HG03575 (cell line): Measurements from ENCODE around the gene LIPC.

ENCODE experiments used
- ATAC-seq: cut with Tn5 transposase; IDR thresholded peaks from one replicate; pipeline ENCODE4 v1.9.1; 2021; ENCODE audit not compliant: unreplicated experiment, insufficient number of reproducible peaks, low FRiP score; ENCODE audit errors: extremely low read depth

The LIPC gene

DNA sequence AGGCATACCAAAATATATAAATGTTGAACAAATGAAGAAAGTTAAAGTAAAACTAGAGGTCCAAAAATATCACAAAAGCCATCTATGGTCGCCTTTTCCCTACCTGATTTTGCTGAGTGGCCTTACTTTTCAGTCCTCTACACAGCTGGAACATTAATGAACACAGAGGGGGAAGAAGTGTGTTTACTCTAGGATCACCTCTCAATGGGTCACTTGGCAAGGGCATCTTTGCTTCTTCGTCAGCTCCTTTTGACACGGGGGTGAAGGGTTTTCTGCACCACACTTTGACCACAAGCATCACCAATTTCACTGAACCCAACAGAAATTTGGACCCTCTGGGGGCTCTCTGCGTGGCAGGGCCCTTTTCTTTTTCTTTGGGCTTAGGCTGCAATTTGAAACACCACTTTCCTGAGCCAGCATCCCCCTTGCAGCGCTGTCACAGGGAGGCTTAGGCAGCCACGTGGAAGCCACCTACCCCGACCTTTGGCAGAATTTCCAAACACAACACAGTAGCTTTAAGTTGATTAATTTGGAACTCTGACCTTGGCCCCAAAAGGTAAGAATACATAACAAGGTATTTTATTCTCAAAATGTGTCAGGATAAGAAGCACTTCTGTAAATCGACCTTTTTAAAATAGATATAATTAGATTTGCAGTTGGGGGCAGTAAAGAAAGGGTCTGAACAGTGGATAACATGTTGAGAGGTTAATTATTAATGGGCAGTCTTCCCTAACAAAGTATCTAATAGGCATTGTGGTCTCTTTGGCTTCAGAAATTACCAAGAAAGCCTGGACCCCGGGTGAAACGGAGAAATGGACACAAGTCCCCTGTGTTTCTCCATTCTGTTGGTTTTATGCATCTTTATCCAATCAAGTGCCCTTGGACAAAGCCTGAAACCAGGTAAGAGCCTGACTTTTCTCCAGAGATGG is at the start of gene LIPC:
LIPC (plus strand) TSS at position 771 of the 929 bp plus-strand sequence; CDS start at position 813, 42 bp downstream.
- no peak for ATAC-seq

DNA sequence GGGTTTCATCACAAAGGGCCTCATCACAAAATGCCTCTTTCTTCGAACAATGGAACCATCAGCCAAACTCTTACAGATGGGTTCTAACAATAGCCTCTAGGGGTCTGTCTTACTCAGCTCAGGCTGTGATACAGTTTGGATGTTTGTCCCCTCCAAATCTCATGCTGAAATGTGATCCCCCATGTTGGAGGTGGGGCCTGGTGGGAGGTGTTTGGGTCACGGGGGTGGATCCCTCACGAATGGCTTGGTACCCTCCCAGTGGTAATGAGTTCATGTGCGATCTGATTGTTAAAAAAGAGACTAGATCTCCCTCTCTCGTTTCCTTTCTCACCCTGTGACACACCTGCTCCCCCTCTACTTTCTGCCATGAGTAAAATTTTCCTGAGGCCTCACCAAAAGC is 47.9 kb upstream of the LIPC start:
- no peak for ATAC-seq

DNA sequence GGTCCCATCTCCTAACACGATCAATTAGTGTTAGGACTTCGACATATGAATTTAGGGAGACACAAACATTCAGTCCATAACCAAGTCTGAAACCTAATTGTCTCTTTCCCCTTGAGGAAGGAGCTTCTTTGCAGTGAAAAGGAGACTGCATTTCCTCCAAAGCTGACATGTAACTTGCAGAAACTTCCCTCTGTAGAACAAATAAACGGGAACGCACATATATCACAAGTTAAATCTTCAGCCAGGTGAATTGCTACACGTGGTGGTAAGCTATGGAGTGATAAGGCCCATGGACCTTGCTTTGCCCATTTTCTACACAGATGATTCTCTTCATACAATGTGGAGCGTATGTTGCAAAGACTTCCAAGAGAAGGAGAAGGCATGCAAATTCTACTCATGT is 47.1 kb upstream of the LIPC start:
- ATAC-seq, result no peak

DNA sequence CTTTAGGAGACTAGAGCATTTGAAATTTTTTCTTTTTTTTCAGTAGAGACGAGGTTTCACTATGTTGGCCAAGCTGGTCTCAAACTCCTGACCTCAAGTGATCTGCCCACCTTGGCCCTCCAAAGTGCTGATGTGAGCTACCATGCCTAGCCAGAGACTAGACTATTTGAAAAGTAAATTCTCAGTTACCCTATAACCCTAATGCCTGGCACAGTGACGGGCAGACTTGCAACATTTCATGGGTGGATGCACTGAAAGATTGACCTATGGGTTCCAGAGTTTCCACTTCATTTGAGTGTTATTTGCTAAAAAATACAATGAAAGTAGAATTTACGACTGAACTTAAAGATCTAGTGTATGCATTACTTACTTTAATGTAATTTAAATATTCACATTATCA is 45.7 kb upstream of the LIPC start:
- no peak for ATAC-seq

DNA sequence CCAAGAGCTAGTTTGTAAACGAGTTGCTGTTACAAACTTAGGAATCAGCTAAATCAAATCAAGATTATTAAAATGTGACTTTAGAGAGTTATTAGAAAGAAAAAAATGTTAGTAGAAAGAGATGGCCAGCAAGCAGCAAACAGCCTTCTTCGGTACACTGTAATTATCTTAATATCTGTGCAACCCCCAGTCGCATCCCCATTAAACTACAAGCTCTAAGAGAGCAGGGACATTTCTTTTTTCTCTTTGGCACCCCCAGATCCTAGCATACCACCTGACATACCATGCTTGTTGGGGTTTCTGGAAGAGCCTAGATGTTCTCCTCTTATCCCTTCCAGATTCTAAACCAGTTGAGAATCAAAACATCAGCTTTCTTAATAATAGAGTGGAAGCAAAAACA is 45.1 kb upstream of the LIPC start:
- no peak for ATAC-seq

DNA sequence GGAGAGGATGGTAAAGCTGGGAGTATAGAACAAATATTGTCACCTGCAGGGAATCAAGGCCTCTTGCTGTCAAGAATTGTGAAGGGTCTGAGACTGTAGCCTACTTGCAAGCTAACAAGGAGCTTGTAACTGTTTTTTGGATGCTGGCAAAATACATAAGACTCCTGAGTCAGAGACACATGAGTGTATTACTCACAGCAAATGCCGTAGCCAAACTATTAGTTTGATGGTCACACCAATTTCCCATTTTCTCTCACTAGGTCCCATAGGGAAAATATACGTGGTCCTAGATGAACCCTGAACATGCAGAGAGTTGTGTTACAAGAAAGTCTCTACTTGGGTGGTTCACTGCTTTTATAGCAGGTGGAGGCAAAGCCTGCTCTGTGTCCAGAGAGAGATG is 44.7 kb upstream of the LIPC start:
- ATAC-seq, result no peak

DNA sequence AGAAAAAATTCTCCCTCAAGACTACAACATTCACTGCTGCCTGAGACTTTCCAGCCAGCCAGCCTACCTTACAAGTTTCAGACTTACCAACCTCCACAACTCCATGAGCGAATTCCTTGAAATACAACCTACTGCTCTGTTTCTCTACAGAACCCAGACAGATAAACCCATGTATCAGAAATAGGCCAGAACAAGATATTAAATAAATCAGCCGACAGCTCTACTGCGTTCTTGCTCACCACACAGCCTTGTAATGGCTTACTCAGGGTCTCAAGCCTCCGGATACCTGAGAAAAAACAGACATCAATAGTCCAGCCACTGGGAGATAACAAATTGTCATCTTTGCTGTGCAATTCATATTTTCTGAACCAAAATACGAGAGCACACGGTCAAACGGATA is 43.6 kb upstream of the LIPC start:
- ATAC-seq, result no peak

DNA sequence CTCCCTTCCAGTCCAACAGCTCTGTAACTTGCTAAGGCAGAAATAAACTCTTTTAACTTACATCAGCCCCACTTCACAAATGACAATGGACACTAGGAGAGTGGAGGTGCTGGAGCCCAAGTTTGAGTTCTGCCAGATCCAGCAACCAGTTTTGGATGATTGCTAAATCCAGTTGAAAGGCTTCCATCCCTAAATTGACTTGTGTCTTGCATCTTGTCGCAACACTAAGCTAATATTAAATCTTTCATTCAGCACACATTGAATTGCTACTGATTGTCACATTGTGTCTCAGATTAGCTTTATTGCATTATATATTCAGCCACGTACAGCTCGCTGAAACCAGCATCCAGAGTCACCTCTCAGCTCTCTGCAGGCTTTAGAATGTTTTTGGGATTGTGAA is 41.7 kb upstream of the LIPC start:
- no peak for ATAC-seq

DNA sequence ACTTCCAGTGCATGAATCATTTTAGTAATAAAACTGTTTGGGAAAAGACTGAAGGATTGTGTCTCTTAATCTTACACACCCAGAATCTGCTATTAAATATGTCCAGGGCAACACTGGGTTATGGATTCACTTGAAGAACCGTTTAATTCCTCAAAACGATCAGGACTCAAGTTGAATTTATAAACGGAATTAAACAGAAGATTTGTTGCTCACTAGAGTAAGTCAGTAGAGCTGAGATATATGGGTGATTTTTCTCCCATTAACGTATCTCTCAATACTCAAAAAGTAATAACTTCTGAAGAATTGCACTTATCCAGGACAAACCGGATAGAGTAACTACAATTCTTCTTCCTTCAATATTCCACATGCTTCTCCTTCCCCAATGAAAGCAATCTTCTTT is 41.1 kb upstream of the LIPC start:
- ATAC-seq, result no peak

DNA sequence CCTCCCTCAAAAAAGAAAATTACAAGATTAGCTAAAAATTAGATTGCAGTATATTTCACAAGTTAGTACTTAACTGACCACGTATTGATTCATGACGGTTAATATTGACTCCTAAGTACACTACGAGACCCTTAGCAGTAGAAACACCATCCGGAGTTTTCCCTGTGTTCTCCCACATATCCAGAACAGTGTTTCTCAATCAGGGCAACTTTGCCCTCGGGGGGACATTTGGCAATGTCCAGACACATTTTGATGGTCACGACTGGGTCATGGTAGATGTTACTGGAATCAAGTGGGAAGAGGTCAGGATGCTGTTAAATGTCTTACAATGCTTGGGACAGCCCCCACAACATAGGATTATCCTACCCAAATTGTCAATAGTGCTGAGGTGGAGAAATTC is 40.7 kb upstream of the LIPC start:
- no peak for ATAC-seq

DNA sequence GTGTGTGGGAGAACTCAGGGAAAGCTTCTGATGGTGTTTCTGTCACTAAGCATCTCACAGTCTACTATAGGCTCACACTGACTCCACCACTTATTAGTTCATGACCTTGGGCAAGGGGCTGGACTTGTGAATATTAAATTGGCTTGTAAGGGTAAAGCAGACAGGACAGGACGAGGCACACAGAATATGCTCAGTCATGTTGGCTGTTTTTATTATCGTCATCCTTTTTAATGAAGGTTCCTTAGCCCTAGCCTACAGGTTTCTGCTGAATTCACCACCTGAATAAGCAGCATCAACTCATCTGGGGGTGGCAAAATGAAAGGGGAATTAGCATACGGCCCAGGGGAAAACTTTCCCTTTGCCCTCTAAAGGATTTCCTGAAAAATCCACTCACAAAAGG is 39.6 kb upstream of the LIPC start:
- no peak for ATAC-seq

DNA sequence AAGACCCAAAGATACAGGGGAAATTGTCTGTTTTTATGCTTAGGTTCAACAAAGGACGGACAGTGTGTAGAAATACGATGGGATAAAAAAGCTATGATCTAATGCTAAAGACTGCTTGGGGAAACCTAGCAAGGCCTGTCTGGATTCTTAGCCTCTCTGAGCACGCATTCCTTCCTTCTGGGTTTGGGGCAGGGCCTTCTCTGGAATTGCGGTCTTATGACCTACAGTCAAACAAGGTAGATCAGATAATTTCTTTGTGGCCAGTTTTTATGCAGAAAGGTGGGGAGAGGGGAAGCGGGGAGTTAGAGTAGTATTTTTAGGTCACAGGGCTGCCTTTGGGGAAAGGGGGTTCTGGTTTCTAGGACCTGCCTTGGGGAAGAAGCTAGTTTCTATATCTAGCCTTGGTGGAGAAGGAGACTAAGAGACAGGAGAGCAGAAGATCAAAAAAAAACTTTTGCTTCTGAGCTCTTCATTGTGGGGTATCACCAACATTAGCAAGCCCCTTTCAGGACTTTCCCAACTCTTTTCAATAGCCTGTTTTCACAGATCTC is 39.1 kb upstream of the LIPC start:
- ATAC-seq, result no peak

DNA sequence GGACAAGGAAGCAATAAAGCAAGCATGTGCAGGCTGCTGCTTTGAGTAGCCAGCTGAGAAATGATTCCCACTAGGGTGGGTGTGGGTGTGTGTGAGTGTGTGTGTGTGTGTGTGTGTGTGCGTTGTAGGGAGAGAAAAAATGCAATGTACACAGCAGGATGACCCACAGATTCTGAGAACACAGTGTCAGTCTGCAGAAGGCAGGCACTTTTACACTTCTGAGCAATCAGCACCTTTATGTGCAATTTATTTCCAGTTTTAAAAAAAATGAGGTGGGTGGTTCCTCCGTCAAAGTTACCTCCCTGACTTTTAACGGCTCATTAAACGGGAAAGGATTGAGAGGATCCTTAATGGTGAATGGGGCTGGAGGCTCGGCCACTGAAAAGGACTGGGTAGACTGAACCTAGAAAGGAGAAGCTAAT is 38.5 kb upstream of the LIPC start:
- no peak for ATAC-seq

DNA sequence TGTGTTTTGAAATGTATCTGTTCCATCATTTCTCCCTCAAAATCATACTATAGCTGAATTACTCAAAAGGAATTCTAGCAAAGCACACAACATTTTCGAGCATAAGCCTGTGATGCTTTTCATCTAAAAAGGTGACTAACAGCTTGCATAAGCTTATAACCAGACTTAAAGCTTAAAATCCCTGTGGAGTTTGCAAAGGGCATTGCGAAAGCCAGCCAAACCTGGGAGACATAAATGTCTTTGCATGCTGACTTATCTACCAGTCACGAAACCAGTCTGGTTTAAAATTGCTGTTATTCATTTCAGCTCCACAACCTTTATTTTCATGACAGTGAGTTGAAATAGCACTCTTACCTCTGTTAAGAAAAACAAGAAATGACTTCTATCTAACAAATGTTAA is 35.6 kb upstream of the LIPC start:
- no peak for ATAC-seq

DNA sequence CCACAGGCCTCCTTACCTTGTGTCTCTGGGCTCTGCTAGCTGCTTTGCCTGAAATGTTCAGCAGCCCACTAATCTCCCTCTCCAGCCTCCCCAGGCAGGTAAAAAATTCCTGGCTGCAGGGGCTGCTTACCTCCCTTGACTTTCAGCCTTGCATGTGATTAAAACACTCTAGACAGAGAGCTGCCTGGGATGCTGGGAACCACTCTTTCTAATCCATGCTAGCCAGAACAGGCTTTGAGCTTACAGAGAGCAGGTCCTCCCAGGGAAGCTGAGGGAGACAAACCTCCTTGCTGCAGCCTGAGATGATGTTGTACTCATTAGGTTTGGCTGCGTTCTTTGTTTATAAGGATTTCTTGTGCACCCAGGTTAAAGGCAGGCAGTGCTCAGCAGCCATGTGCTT is 33.7 kb upstream of the LIPC start:
- ATAC-seq, result no peak

DNA sequence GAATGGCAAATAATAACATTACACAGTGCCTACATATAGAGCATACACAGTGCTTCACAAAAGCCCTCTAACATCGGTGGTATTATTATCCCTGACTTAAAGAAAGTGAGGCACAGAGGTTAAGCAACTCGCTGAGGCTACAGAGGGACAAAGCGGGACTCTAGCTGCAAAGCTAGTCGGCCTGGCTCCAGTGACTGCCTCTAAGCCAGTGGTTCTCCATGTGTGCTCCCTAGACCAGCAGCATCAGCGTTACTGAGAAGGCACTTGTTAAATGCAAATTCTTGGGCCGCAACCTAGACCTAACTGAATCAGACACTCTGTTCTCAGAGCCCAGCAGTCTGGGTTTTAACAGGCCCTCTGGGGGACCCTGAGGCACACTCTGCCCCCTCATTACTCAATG is 33.1 kb upstream of the LIPC start:
- ATAC-seq, result no peak

DNA sequence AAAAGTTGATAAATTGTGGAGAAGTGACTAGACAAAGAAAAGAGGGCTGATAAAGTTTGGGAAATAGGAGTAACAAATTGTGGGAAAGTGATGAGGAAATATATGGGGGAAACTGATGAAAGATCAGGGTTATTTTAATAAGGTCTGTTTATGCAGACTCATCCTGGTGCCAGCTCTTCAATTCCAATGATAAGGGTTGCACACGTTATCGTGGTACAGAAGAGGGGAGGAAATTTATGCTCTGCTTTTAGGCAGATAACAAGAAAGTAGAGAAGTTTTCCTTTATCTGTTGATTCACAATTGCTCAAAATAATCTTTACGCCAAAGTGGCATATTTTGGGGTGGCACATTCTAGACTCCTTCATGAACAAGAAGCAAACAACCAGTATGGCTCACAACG is 32.1 kb upstream of the LIPC start:
- no peak for ATAC-seq

DNA sequence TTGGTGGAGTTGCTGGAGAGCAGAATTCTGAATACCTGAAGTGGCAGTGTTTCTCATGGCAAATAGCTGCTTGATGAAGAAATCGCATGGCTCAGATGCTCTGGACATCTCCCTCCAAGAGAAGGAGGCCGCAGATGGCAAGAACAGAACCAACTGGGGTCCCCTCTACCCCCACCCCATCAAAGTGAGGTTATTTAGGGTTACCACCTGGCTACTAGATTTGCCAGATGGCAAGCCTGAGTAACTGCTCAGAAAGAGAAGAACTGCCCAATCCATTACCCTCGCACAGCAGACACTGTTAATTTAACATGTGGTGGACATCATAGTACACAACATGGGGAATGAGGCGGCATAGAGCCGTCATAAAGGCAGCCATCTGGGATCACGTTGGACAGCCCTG is 30.5 kb upstream of the LIPC start:
- no peak for ATAC-seq

DNA sequence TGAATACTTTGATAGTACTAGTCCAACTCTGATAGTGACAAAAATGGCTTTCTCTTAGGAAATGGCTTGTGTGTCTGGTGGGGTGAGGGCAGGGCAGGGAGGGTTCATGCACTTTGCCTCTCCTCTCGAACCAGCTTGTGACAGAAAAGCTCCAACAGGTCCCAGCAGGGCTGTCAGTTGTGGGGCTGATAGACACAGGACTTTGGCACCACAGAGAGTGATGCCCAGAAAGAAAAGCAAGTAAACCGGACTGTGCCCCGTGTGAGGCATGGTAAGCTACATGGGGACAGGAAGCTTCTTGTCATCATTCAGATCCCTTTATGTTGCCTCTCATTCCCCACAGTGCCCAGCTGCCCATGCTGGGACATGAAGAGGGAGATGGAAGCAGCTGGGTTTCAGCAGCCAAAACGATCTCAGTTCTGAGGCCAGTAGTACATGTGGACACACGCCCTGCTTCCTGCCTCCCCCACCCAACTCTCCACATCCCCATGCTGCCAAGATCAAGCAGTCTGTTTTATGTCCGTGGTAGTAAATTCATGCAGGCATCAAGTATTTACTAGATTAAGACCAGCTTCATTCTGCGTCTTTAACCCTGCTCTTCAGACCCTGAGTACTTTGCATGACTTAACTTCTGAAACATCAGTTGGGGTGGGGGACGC is 29.7 kb upstream of the LIPC start:
- ATAC-seq, result no peak

DNA sequence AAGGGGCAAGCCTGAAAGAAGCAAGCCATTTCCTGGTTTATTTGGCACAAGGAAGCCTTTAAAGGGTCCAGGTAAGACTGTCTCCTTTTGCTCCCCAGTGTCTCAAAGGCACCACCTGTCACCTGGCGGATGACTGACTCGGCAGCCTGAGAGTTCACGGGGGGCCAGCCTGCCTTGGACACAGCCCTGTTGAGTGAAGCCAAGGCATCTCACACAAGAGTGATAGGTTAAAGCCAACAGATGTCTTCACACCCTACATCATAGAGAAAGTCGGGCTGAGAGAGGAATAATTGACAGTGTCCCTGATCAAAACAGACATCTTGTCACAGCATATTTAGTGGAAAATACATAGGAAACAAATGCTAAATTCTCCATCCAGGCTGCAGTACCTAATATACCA is 28.2 kb upstream of the LIPC start:
- ATAC-seq, result no peak
